ENCODE measurements around the gene POLG. TPM values are rescaled to one million over a fixed set of nuclear protein-coding genes. Genes with fewer than 3 reads are reported as not detected.

The POLG gene
- total RNA-seq, 1 donor = 40.3 TPM

DNA sequence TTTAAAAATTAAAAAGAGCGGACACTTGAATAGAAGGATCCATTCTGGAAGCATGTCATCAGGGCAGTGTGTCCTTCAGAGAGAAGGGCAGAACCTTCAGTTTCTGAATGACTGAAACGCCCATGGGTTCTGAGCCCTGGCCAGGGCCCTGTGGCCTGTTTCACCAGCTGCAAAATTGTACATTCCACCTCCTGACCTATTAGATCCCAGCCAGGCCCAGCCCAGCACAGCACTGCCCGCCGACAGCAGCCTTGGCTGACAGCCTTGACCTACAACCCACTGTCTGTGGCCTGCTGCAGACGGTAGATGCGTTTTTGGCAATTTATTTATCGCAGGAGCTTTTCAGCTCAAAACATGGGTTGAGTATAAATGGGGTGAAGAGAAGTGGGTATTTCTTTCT is 5.9 kb upstream of the POLG start:
- no peak overlapping the region for H3K4me3 ChIP-seq (ENCODE audit: low read depth, low read length)
- DNase-seq (ENCODE audit: low read depth) = no peak
- TF ChIP-seq, protein P1, sequence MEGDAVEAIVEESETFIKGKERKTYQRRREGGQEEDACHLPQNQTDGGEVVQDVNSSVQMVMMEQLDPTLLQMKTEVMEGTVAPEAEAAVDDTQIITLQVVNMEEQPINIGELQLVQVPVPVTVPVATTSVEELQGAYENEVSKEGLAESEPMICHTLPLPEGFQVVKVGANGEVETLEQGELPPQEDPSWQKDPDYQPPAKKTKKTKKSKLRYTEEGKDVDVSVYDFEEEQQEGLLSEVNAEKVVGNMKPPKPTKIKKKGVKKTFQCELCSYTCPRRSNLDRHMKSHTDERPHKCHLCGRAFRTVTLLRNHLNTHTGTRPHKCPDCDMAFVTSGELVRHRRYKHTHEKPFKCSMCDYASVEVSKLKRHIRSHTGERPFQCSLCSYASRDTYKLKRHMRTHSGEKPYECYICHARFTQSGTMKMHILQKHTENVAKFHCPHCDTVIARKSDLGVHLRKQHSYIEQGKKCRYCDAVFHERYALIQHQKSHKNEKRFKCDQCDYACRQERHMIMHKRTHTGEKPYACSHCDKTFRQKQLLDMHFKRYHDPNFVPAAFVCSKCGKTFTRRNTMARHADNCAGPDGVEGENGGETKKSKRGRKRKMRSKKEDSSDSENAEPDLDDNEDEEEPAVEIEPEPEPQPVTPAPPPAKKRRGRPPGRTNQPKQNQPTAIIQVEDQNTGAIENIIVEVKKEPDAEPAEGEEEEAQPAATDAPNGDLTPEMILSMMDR (IDR thresholded peaks at IDR 0.05; ENCODE audit: insufficient read depth, low read length) = no peak

DNA sequence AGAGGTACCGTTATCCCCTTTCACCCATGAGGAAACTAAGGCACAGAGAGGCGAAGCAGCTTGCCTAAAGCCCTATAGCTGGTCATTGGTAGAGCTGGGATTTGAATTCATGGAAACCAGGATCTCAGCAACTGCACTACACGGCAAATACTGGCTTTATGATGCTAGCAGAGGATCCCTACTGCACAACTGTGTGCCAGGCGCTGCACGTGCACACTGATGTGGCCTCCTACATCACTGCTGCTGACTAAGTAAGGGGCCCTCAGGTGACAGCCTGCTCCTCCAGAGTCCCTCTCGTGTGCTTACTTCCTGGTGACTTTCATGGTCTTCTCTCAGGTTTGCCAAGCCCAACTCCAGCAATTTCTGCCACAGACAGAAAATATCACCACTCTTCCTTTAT is 3.4 kb upstream of the POLG start:
- H3K4me3 ChIP-seq (ENCODE audit: low read depth, low read length) = no peak overlapping the region
- no peak for DNase-seq (ENCODE audit: low read depth)
- TF ChIP-seq, protein P1 (IDR thresholded peaks at IDR 0.05; ENCODE audit: insufficient read depth, low read length) = no peak

DNA sequence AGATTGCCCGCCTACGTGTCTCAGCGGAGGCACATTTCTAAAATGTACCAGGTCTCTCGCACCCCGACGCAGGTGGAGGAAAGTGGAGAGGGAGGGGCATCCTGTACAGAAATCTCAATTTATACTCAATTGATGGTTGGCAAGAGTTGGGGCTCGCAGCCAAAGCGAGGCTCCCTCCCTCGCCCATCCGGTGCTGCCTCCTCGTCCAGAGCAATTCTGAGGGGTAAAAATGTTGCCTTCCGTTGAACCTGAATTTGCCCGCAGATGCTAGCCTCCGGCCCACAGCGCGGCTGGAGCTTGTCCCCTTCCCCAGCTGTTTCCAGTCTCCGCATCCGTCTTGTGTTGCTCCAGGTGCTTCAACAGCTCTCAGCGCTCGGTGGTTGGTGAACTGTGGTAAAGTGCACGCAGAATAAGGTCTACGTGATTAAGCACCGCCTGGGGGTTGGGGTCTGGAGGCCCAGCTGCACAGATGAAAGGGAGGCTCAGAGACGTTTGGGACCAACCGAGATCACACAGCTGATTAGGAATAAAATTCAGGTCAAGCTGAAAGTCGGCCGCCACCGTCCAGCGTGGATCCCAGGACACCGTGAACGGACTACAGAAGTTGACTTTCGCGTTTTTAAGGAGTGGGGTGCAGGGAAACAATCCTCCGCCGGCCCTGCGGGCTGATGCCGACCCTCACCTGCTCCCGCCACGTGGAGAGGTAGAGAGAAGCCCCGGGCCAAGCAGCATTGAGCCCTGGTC is 846 bp upstream of the POLG start:
- TF ChIP-seq, protein P1 (IDR thresholded peaks at IDR 0.05; ENCODE audit: insufficient read depth, low read length) = no peak
- peak overlapping the region; percentile 39 for H3K4me3 ChIP-seq (ENCODE audit: low read depth, low read length)
- no peak for DNase-seq (ENCODE audit: low read depth)

DNA sequence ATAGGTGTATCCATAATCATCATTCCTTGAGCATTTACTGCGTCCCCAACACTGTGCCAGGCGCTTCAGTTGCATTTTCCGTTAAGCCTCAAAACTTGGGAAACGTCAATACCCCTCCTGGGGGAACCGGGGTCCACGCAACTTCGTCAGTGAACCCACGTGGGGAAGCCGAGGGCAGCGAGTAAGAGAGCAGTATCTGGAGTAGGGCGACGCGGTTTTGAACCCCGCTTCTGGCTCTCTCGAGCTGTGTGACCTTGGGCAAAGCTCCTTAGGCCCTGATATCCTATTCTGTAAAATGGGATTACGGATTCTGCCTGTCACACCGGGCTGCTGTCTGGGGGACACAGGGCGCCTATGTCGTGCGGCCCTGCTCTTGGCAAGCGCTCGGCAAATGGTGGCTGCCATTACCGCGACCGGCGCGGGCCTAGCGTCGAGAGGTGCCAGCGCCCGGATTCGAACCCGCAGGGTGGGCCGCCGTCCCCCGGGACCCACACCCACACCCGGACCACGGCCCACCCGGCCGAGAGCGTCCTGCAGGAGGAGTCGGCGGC is 590 bp downstream of the POLG start:
- TF ChIP-seq, protein P1 (IDR thresholded peaks at IDR 0.05; ENCODE audit: insufficient read depth, low read length) = no peak
- peak; percentile 17 for DNase-seq (ENCODE audit: low read depth)
- peak overlapping the region; percentile 88 for H3K4me3 ChIP-seq (ENCODE audit: low read depth, low read length)

DNA sequence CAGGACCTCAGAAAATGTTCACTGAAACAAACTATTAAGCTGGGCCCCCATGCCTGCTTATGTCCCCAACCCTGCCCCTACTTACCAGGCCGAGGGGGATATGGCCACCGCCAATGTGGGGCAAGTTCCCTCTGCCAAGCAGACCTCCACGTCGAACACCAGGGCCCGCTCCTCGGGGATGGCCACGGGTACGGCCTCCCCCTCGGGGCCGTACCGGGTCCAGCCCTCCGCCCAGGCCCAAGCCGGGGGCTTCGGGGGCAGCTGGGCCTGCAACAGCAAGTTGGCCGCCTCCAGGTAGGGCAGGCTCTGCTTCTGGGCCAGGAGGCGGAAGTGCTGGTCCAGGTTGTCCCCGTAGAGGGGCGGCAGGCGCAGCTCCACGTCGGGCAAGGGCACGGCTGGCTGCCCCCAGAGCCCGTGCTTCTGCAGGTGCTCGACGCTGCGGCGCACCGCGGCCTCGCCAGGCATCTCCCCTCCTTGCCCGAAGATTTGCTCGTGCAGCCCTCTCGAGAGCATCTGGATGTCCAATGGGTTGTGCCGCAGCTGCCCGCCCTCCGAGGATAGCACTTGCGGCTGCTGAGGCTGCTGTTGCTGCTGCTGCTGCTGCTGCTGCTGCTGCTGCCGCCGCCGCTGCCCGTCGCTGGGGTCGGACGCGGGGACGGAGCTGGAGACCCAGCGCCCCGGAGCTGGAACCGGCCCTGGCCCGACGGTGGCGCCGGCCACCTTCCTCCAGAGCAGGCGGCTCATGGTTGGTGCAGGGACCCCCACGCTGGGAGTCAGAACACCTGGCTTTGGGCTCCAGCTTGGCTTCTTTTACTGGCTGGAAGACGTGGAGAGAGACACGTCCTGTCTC is 1.4 kb downstream of the POLG start:
- peak overlapping the region; percentile 88 for H3K4me3 ChIP-seq (ENCODE audit: low read depth, low read length)
- no peak for DNase-seq (ENCODE audit: low read depth)
- TF ChIP-seq, protein P1 (IDR thresholded peaks at IDR 0.05; ENCODE audit: insufficient read depth, low read length) = no peak

DNA sequence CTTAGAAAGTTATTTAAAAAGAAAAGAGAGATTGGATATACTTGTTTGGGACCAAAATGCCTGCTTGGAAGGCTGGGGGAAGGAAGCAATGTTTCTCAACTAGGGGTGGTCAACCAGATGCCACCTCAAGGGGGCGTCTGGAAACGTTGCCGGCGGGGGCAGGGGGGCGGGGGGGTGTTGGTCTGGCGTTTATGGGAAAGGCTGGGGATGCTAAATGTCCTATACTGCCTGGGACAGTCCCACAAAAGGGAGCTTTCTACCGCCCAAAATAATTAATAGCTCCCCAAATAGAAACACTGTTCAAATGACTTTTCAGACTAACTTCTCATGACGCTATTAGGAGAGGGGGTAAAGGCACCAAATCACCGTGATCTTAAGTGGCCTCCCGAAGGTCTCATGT is 2.2 kb downstream of the POLG start:
- H3K4me3 ChIP-seq (ENCODE audit: low read depth, low read length) = peak overlapping the region; percentile 3

More for the DNA sequence above, 2.2 kb downstream of the POLG start:
- peak; percentile 20 for DNase-seq (ENCODE audit: low read depth)
- TF ChIP-seq, protein P1 (IDR thresholded peaks at IDR 0.05; ENCODE audit: insufficient read depth, low read length) = peak; percentile 48

Data from fibroblast of the aortic adventitia (primary cell).